Measurements from ENCODE around the gene PCDHGA9.

Gene PCDHGA9

DNA sequence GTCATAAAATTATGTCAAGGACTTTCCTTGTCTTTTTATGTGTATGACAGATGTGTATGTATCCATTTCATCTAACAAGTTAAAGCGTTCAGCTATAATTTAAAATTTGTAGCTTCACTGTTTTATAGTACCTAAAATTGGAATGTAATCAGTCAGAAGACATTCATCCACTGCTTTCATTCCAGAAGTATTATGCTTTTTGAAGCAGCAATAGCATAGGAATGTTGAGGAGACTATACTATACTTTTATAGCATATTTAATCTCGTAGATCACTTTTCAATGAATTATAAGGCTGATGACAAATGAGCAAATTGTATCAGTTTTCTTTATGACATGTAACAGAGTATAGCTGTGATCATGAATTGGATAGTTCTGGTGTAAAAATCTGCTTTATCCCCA lies 34.6 kb downstream of the PCDHGA9 start:
- Histone ChIP-seq H3K79me2 (ENCODE audit: low read length) (no peaks in the 10 kb centered on the region), H3K4me2 (ENCODE audit: low read depth, low read length) (no peak overlapping the region), H3K36me3 (replicated peaks; ENCODE audit: insufficient read depth, low read length) (no peaks in the 10 kb centered on the region), H3K9me3 (replicated peaks; ENCODE audit: insufficient read depth, low read length) (no peaks in the 10 kb centered on the region), H3K9ac (ENCODE audit: low read length) (no peak overlapping the region), H3K4me3 (ENCODE audit: low read length) (no peak overlapping the region), H3K27me3 (replicated peaks; ENCODE audit: insufficient read depth, low read length) (no peaks in the 10 kb centered on the region; the same call in 1 of the 2 replicates), H3K27ac (ENCODE audit: low read length) (no peak overlapping the region), H3K9me2 (replicated peaks; ENCODE audit: insufficient read depth, low read length) (no peaks in the 10 kb centered on the region), H3F3A (ENCODE audit: insufficient read depth, low read length) (no peaks in the 10 kb centered on the region), H4K20me1 (ENCODE audit: insufficient read depth, low read length) (no peaks in the 10 kb centered on the region), H2AFZ (ENCODE audit: low read length) (no peak overlapping the region), H3K4me1 (ENCODE audit: low read length) (no peaks in the 10 kb centered on the region)
- DNase-seq: no peak
- TF ChIP-seq EZH2phosphoT487 (IDR thresholded peaks at IDR 0.05; ENCODE audit: low read length) (no peak), CTCF (IDR thresholded peaks at IDR 0.05; ENCODE audit: low read length) (no peak), EZH2 (optimal IDR thresholded peaks at IDR 0.05; ENCODE audit: low read depth, low read length) (no peak)

- no peak overlapping the region for H2AFZ ChIP-seq (ENCODE audit: low read length)
- DNase-seq: no peak
These were observed 37.0 kb downstream of the PCDHGA9 start for GRCh38 chr5:141439411-141440141.

DNA sequence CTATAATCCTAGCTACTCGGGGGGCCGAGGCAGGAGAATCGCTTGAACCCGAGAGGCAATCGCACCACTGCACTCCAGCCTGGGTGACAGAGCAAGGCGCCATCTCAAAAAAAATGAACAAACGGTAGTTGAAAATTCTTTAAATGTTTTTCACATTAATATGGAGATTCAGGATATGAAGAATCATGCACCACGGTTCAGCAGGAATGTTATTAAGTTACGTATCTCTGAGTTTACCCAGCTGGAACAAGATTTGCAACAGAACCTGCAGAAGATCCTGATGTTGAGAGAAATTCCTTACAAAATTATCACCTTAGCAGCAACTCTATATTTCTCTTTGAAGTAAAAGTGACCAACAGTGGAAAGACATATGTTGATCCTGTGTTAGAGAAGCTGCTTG lies 37.8 kb downstream of the PCDHGA9 start:
- Histone ChIP-seq H3K4me1 (ENCODE audit: low read length) (no peaks in the 10 kb centered on the region), H3K9ac (ENCODE audit: low read length) (no peak overlapping the region), H4K20me1 (ENCODE audit: insufficient read depth, low read length) (no peaks in the 10 kb centered on the region), H3K79me2 (ENCODE audit: low read length) (no peaks in the 10 kb centered on the region), H3K27ac (ENCODE audit: low read length) (no peak overlapping the region), H3K9me3 (replicated peaks; ENCODE audit: insufficient read depth, low read length) (no peaks in the 10 kb centered on the region), H3K27me3 (replicated peaks; ENCODE audit: insufficient read depth, low read length) (no peaks in the 10 kb centered on the region; the same call in 1 of the 2 replicates), H3K4me2 (ENCODE audit: low read depth, low read length) (no peak overlapping the region), H3F3A (ENCODE audit: insufficient read depth, low read length) (no peaks in the 10 kb centered on the region), H2AFZ (ENCODE audit: low read length) (no peak overlapping the region), H3K9me2 (replicated peaks; ENCODE audit: insufficient read depth, low read length) (no peaks in the 10 kb centered on the region), H3K4me3 (ENCODE audit: low read length) (no peak overlapping the region), H3K36me3 (replicated peaks; ENCODE audit: insufficient read depth, low read length) (no peaks in the 10 kb centered on the region)
- no peak for TF ChIP-seq EZH2 (optimal IDR thresholded peaks at IDR 0.05; ENCODE audit: low read depth, low read length)
- TF ChIP-seq EZH2phosphoT487 (IDR thresholded peaks at IDR 0.05; ENCODE audit: low read length): no peak
- no peak for TF ChIP-seq CTCF (IDR thresholded peaks at IDR 0.05; ENCODE audit: low read length)
- no peak for DNase-seq

More at GRCh38 chr5:141439411-141440141, 37.0 kb downstream of the PCDHGA9 start:
- H3F3A ChIP-seq (ENCODE audit: insufficient read depth, low read length): no peaks in the 10 kb centered on the region
- H3K79me2 ChIP-seq (ENCODE audit: low read length): no peaks in the 10 kb centered on the region
- no peak for TF ChIP-seq EZH2phosphoT487 (IDR thresholded peaks at IDR 0.05; ENCODE audit: low read length)
- TF ChIP-seq CTCF (IDR thresholded peaks at IDR 0.05; ENCODE audit: low read length): no peak
- TF ChIP-seq EZH2 (optimal IDR thresholded peaks at IDR 0.05; ENCODE audit: low read depth, low read length): no peak
- no peaks in the 10 kb centered on the region for H3K9me3 ChIP-seq (replicated peaks; ENCODE audit: insufficient read depth, low read length)
- H3K4me1 ChIP-seq (ENCODE audit: low read length): no peaks in the 10 kb centered on the region
- no peak overlapping the region for H3K9ac ChIP-seq (ENCODE audit: low read length)
- no peak overlapping the region for H3K4me2 ChIP-seq (ENCODE audit: low read depth, low read length)
- H3K27ac ChIP-seq (ENCODE audit: low read length): no peak overlapping the region
- no peaks in the 10 kb centered on the region for H3K36me3 ChIP-seq (replicated peaks; ENCODE audit: insufficient read depth, low read length)
- H3K9me2 ChIP-seq (replicated peaks; ENCODE audit: insufficient read depth, low read length): no peaks in the 10 kb centered on the region
- no peaks in the 10 kb centered on the region; the same call in 1 of the 2 replicates for H3K27me3 ChIP-seq (replicated peaks; ENCODE audit: insufficient read depth, low read length)
- H4K20me1 ChIP-seq (ENCODE audit: insufficient read depth, low read length): no peaks in the 10 kb centered on the region
- H3K4me3 ChIP-seq (ENCODE audit: low read length): no peak overlapping the region
